ENCODE data around the gene CNBD2.
"Not testable (repeated sequence)": the region's sequence is repeated elsewhere in the genome, so short reads cannot be mapped to it uniquely, and the experiment has no call there.

The CNBD2 gene

GRCh38 chr20:35974256-35974655 is 5.9 kb downstream of the CNBD2 start:
- DNase-seq (ENCODE audit: low spot score), result no peak
- FAIRE-seq, result no peak

GRCh38 chr20:35975576-35976373 is 7.4 kb downstream of the CNBD2 start:
- FAIRE-seq, result no peak

GRCh38 chr20:35978041-35978513 is 9.7 kb downstream of the CNBD2 start:
- FAIRE-seq, result no peak
- DNase-seq (ENCODE audit: low spot score), result no peak

More at GRCh38 chr20:35975576-35976373, 7.4 kb downstream of the CNBD2 start:
- no peak for DNase-seq (ENCODE audit: low spot score)

GRCh38 chr20:35979544-35979943 is 11.2 kb downstream of the CNBD2 start:
- DNase-seq (ENCODE audit: low spot score), result no peak
- FAIRE-seq, result no peak

GRCh38 chr20:35981969-35982368 is 13.6 kb downstream of the CNBD2 start:
- no peak for DNase-seq (ENCODE audit: low spot score)
- FAIRE-seq, result no peak

GRCh38 chr20:35984382-35984781 is 16.0 kb downstream of the CNBD2 start:
- FAIRE-seq (no peak), DNase-seq (ENCODE audit: low spot score) (no peak)

GRCh38 chr20:35985806-35986205 is 17.4 kb downstream of the CNBD2 start:
- DNase-seq (ENCODE audit: low spot score), result no peak
- no peak for FAIRE-seq

GRCh38 chr20:35988910-35989463 is 20.6 kb downstream of the CNBD2 start:
- FAIRE-seq, result no peak
- no peak for DNase-seq (ENCODE audit: low spot score)

- FAIRE-seq, result no peak
- DNase-seq (ENCODE audit: low spot score), result peak; percentile 66
These were observed 22.9 kb downstream of the CNBD2 start for GRCh38 chr20:35991142-35991771.

- DNase-seq (ENCODE audit: low spot score) (peak; percentile 90), FAIRE-seq (no peak)
These were observed 24.4 kb downstream of the CNBD2 start for GRCh38 chr20:35992713-35993335.

- DNase-seq (ENCODE audit: low spot score) (peak; percentile 79), FAIRE-seq (peak; percentile 23)
These were observed 26.6 kb downstream of the CNBD2 start for GRCh38 chr20:35994994-35995453.

- not testable (repeated sequence) for FAIRE-seq; DNase-seq (ENCODE audit: low spot score)
These were observed 28.1 kb downstream of the CNBD2 start for GRCh38 chr20:35996492-35996891.

GRCh38 chr20:36001331-36001730 is 32.9 kb downstream of the CNBD2 start:
- not testable (repeated sequence) for FAIRE-seq; DNase-seq (ENCODE audit: low spot score)

- FAIRE-seq (no peak), DNase-seq (ENCODE audit: low spot score) (no peak)
These were observed 34.5 kb downstream of the CNBD2 start for GRCh38 chr20:36002855-36003254.

- FAIRE-seq (no peak), DNase-seq (ENCODE audit: low spot score) (no peak)
These were observed 35.7 kb downstream of the CNBD2 start for GRCh38 chr20:36004045-36004444.

GRCh38 chr20:36008461-36009035 is 40.2 kb downstream of the CNBD2 start:
- no peak for FAIRE-seq
- no peak for DNase-seq (ENCODE audit: low spot score)

- no peak for DNase-seq (ENCODE audit: low spot score)
These were observed 41.7 kb downstream of the CNBD2 start for GRCh38 chr20:36010076-36010475.

GRCh38 chr20:36010825-36011224 is 42.4 kb downstream of the CNBD2 start:
- DNase-seq (ENCODE audit: low spot score), result no peak
- no peak for FAIRE-seq

More at GRCh38 chr20:36010076-36010475, 41.7 kb downstream of the CNBD2 start:
- FAIRE-seq, result no peak

- no peak for FAIRE-seq
- DNase-seq (ENCODE audit: low spot score), result no peak
These were observed 47.5 kb downstream of the CNBD2 start for GRCh38 chr20:36015806-36016403.

- FAIRE-seq, result peak; percentile 82
These were observed 48.9 kb downstream of the CNBD2 start for GRCh38 chr20:36017048-36017951.

More at GRCh38 chr20:36017048-36017951, 48.9 kb downstream of the CNBD2 start:
- peak; percentile 60 for DNase-seq (ENCODE audit: low spot score)

Data from urothelium cell line (cell line).